ENCODE results near the gene ESRRB.

ESRRB gene

GRCh38 chr14:76467711-76468155 is 91.8 kb downstream of the ESRRB start:
- TF ChIP-seq CTCF (IDR thresholded peaks at IDR 0.05) (no peak), ZFX (IDR thresholded peaks at IDR 0.05; ENCODE audit: borderline replicate concordance) (no peak)

GRCh38 chr14:76472199-76472723 is 96.3 kb downstream of the ESRRB start:
- H3K27ac ChIP-seq = no peak overlapping the region
- TF ChIP-seq CTCF (IDR thresholded peaks at IDR 0.05) = no peak
- TF ChIP-seq ZFX (IDR thresholded peaks at IDR 0.05; ENCODE audit: borderline replicate concordance) = no peak

More at GRCh38 chr14:76467711-76468155, 91.8 kb downstream of the ESRRB start:
- no peak overlapping the region for H3K27ac ChIP-seq

GRCh38 chr14:76473481-76474263 is 97.7 kb downstream of the ESRRB start:
- H3K27ac ChIP-seq = no peak overlapping the region
- TF ChIP-seq ZFX (IDR thresholded peaks at IDR 0.05; ENCODE audit: borderline replicate concordance) (no peak), CTCF (IDR thresholded peaks at IDR 0.05) (no peak)

GRCh38 chr14:76480426-76480825 is 104.5 kb downstream of the ESRRB start:
- TF ChIP-seq ZFX (IDR thresholded peaks at IDR 0.05; ENCODE audit: borderline replicate concordance) = no peak
- TF ChIP-seq CTCF (IDR thresholded peaks at IDR 0.05) = no peak
- no peak overlapping the region for H3K27ac ChIP-seq

- no peak overlapping the region for H3K27ac ChIP-seq
- TF ChIP-seq ZFX (IDR thresholded peaks at IDR 0.05; ENCODE audit: borderline replicate concordance) = no peak
- peak; percentile 31; the same call in 1 of the 2 replicates for TF ChIP-seq CTCF (IDR thresholded peaks at IDR 0.05)
Observed at GRCh38 chr14:76484355-76484754, 108.4 kb downstream of the ESRRB start.

GRCh38 chr14:76486251-76486743 is 110.4 kb downstream of the ESRRB start:
- TF ChIP-seq CTCF (IDR thresholded peaks at IDR 0.05) = no peak
- no peak overlapping the region for H3K27ac ChIP-seq

GRCh38 chr14:76488551-76488950 is 112.6 kb downstream of the ESRRB start:
- TF ChIP-seq ZFX (IDR thresholded peaks at IDR 0.05; ENCODE audit: borderline replicate concordance) (no peak), CTCF (IDR thresholded peaks at IDR 0.05) (no peak)
- no peak overlapping the region for H3K27ac ChIP-seq
